OCI-LY3 (cell line): Measurements from ENCODE around the gene COL6A2.

Source experiments
- CTCF ChIP-seq: fragments of 200-600, 300-600 bp; sonication (generic); IDR thresholded peaks from 2 replicates; pipeline ENCODE4 v1.5.1; 2014; ENCODE audit warnings: antibody characterized with exemption, low read length, low read depth
- EZH2phosphoT487 ChIP-seq: fragments of 200-600 bp; shearing (Covaris generic); IDR thresholded peaks from 2 replicates; pipeline ENCODE4 v1.6.1; 2018; ENCODE audit warnings: antibody characterized with exemption, mixed run types, low read depth

GRCh38 chr21:46078978-46079351, 18.9 kb upstream of the COL6A2 start:
- TF ChIP-seq CTCF = no peak
- no peak for TF ChIP-seq EZH2phosphoT487
